Measurements from ENCODE around the gene CD200.

Gene CD200

DNA sequence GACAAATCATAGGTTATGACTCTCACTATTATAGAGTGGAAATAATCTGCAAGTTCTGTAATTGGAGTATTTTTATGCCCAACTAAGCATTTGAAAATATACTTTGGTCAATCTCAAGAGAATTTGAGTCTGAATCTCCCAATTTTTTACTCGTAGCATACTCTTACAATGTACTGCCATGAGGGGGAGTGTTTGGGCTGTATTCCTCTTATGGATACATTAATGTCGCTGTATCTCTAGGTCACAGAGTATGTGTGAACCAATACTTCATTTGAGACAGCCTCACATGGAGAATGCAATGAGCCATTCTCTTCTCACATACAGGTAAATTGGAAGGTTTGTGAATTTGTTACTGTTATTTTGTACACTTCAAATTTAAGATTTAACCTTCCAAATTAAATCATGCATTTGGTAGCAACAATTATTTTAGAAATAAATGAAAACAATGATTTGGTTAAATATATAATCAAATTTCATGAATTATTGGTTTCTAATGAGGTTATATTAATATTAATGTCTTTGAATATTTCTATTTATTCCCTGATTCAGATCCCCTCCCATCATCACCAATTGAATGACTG lies 5.5 kb upstream of the CD200 start:
- no peak overlapping the region for H3K4me3 ChIP-seq (ENCODE audit: low read depth, low read length)
- no peak overlapping the region for H3K4me2 ChIP-seq (ENCODE audit: low read length)
- H3K27ac ChIP-seq, result no peak overlapping the region
- no peak overlapping the region for H2AFZ ChIP-seq
- H3K9ac ChIP-seq, result no peak overlapping the region
- TF ChIP-seq, protein P1, sequence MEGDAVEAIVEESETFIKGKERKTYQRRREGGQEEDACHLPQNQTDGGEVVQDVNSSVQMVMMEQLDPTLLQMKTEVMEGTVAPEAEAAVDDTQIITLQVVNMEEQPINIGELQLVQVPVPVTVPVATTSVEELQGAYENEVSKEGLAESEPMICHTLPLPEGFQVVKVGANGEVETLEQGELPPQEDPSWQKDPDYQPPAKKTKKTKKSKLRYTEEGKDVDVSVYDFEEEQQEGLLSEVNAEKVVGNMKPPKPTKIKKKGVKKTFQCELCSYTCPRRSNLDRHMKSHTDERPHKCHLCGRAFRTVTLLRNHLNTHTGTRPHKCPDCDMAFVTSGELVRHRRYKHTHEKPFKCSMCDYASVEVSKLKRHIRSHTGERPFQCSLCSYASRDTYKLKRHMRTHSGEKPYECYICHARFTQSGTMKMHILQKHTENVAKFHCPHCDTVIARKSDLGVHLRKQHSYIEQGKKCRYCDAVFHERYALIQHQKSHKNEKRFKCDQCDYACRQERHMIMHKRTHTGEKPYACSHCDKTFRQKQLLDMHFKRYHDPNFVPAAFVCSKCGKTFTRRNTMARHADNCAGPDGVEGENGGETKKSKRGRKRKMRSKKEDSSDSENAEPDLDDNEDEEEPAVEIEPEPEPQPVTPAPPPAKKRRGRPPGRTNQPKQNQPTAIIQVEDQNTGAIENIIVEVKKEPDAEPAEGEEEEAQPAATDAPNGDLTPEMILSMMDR (IDR thresholded peaks at IDR 0.05), result peak; percentile 40
- no peaks in the 10 kb centered on the region for H3K27me3 ChIP-seq (ENCODE audit: control insufficient read depth, insufficient read depth, low read length)
- no peaks in the 10 kb centered on the region for H3K4me1 ChIP-seq
- no peaks in the 10 kb centered on the region for H3K9me3 ChIP-seq (ENCODE audit: control insufficient read depth, low read length)
- H3K36me3 ChIP-seq (ENCODE audit: control insufficient read depth, insufficient read depth, low read length), result no peaks in the 10 kb centered on the region
- H3K79me2 ChIP-seq, result no peaks in the 10 kb centered on the region

DNA sequence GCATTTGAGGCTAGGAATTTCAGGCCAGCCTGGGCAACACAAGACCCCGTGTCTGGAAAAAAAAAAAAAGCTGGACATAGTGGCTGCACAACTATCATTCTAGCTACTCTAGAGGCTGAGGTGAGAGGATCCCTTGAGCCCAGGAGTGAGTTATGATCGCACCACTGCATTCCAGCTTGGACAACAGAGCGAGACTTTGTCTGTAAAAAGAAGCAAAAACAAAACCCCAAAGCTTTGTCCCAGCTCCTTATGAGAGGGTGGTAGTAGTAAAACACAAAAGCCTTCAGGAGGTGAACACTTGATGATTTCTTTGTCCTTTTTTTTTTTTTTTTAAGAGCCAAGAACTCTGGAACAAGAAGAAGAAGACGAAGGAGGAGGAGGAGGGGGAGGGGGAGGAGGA lies 1.1 kb upstream of the CD200 start:
- Histone ChIP-seq H2AFZ (no peak overlapping the region), H3K4me1 (no peaks in the 10 kb centered on the region), H3K9ac (no peak overlapping the region), H3K36me3 (ENCODE audit: control insufficient read depth, insufficient read depth, low read length) (no peaks in the 10 kb centered on the region), H3K9me3 (ENCODE audit: control insufficient read depth, low read length) (no peaks in the 10 kb centered on the region), H3K27me3 (ENCODE audit: control insufficient read depth, insufficient read depth, low read length) (no peaks in the 10 kb centered on the region), H3K4me2 (ENCODE audit: low read length) (no peak overlapping the region), H3K79me2 (no peaks in the 10 kb centered on the region), H3K4me3 (ENCODE audit: low read depth, low read length) (no peak overlapping the region), H3K27ac (no peak overlapping the region)
- TF ChIP-seq, protein P1 (IDR thresholded peaks at IDR 0.05), result no peak

DNA sequence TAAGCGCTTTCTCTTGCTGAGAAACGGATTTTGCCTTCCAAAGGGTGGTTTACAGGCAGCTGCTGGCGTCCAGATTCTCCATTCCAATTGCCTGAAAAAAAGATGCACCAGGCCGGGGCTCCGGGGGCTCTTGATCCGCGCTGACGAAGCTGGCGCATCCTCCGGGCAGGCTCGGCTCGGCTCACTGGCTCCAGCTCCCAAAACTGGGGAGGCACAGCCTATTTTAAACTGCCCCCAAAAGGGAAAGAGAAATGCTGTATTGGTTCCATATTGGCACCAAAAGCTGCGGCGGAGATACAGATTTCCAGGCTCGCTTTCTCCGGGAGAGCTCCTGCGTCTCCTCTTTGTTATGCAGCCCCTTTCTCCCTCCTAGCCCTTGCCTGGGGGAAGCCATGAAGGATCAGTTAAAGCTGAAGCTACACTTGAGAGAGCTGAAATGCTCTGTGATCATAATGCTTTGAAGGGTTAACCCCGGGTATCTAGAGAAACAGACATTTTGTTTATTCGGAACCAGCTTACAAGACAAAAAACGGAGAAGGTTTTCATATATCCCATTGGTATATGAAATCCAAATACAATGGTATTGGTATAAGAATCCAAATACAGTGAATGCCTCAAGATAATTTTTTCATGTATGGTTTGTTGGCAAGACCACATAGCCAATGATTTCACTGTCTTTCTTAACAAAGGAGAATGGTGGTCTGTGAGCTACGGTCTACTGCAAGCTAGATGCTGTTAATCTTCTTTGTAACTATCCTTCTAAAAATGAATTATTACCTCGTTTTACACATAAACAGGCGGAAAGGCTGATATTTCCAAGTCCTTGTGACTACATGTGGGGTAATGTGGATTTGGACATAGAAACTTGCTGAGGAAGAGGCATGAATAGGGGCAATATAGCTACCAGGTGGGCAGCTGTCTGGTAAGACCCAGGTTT lies 693 bp downstream of the CD200 start:
- H3K27me3 ChIP-seq (ENCODE audit: control insufficient read depth, insufficient read depth, low read length), result no peaks in the 10 kb centered on the region
- peak overlapping the region; percentile 50 for H2AFZ ChIP-seq
- H3K4me1 ChIP-seq, result no peaks in the 10 kb centered on the region
- H3K9me3 ChIP-seq (ENCODE audit: control insufficient read depth, low read length), result no peaks in the 10 kb centered on the region
- no peak overlapping the region for H3K9ac ChIP-seq
- TF ChIP-seq, protein P1 (IDR thresholded peaks at IDR 0.05), result no peak
- peak overlapping the region; percentile 46 for H3K4me3 ChIP-seq (ENCODE audit: low read depth, low read length)
- H3K36me3 ChIP-seq (ENCODE audit: control insufficient read depth, insufficient read depth, low read length), result no peaks in the 10 kb centered on the region
- peak overlapping the region; percentile 18 for H3K27ac ChIP-seq
- H3K4me2 ChIP-seq (ENCODE audit: low read length), result peak overlapping the region; percentile 62
- no peaks in the 10 kb centered on the region for H3K79me2 ChIP-seq

DNA sequence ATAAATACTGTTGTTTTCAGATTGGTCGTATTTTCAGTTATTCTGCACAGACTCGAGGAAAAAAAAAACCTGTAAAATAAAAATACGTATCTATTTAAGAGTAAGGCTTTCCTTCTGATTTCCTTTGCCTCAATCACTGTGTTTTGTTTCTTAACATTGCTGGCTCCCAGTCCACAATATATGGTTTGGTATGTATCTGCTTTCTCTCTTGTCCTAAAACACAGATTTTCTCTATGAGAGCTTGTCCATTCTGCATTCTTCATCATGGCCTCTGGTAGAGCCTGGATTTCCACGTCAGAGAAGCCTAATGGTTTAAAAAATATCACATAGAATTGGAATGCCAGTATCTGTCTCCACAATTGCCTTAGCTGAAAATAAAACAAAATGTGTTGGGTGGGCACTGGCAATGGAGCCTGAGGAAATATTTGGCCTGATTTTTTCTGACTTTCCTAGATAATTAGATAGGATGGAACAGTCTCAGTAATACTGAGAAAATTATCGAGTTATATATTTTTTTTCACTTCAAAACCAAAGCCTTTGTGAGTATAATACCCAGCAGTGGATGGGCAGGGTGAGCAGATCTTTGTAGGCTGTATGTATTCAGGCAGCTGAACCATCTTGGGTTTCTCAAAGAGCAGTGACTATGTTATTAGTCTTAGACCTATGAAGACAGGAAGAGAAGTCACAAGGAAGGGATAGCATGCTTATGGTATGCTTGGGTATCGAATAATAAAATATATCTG lies 1.9 kb downstream of the CD200 start:
- no peaks in the 10 kb centered on the region for H3K9me3 ChIP-seq (ENCODE audit: control insufficient read depth, low read length)
- no peaks in the 10 kb centered on the region for H3K27me3 ChIP-seq (ENCODE audit: control insufficient read depth, insufficient read depth, low read length)
- no peaks in the 10 kb centered on the region for H3K79me2 ChIP-seq
- H3K4me3 ChIP-seq (ENCODE audit: low read depth, low read length), result peak overlapping the region; percentile 46
- no peaks in the 10 kb centered on the region for H3K36me3 ChIP-seq (ENCODE audit: control insufficient read depth, insufficient read depth, low read length)
- H2AFZ ChIP-seq, result no peak overlapping the region
- TF ChIP-seq, protein P1 (IDR thresholded peaks at IDR 0.05), result no peak
- H3K27ac ChIP-seq, result no peak overlapping the region
- H3K4me1 ChIP-seq, result no peaks in the 10 kb centered on the region
- peak overlapping the region; percentile 11 for H3K4me2 ChIP-seq (ENCODE audit: low read length)
- no peak overlapping the region for H3K9ac ChIP-seq
